ENCODE results near the gene LSG1. TPM values are rescaled to one million over a fixed set of nuclear protein-coding genes. Genes with fewer than 3 reads are reported as not detected.

The LSG1 gene
- total and polyA plus RNA-seq, 2 of the 13 experiments (the other 11 are each of a cell fraction or from before 2014, with no cell fraction given): 21.4 to 32.1 TPM

DNA sequence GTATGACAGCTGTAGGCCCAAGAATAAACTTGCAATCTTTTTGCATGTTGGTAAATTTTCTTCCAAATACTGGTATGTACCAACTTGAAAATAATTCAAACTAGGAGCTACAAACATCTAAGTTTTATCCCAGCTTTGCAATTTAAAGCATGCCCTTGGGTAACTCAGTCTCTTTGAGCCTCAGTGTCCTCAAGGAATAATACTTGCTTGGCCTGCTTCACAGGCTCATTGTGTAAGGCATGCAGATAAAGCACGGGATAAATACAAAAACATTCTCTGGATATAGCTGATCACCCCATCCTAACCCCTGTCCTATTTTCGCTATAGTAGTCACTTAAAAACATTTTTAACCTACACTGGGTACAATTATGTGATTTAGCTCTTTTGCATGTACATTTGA, 29.2 kb downstream of the LSG1 start (continued):
- no peak for TF ChIP-seq MATR3 (CRISPR knock-in tag; IDR thresholded peaks at IDR 0.05)

DNA sequence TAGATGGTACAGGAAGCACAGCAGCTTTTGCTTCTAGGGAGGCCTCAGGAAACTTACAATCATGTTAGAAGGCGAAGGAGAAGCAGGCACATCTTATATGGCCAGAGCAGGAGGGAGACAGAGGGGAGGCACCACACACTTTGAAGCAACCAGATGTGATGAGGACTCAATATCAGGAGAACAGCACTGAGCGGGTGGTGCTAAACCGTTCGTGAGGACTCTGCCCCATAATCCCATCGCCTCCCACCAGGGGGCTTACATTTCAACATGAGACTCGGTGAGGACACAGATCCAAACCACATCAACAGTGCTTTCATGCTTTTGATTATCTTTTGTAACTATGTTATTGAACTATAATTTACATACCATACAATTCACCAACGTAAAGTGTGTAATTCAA, 31.2 kb downstream of the LSG1 start:
- BruUV-seq (replicated peaks): no TSS peak
- ChIA-PET CTCF (ENCODE audit: low intra/inter-chr PET ratio, low total read pairs) (no interaction called here), POLR2A (no interaction called here)
- Histone ChIP-seq H3K9me3 (ENCODE audit: low read length) (no peaks in the 10 kb centered on the region), H3K79me2 (ENCODE audit: insufficient read depth, low read length) (no peaks in the 10 kb centered on the region), H3K36me3 (replicated peaks in 1 of 2; ENCODE audit: control insufficient read depth in 1 of 2, insufficient read depth in 2 of 2, low read length in 2 of 2) (peaks cover 5 to 29% of the 10 kb centered on the region in 2 experiments; a peak in 4 of 5 replicates), H3K4me1 (ENCODE audit: insufficient read depth, low read length) (no peaks in the 10 kb centered on the region), H3K9ac (ENCODE audit: insufficient read depth, low read depth, low read length) (no peak overlapping the region), H4K20me1 (ENCODE audit: insufficient read depth, low read length) (no peaks in the 10 kb centered on the region), H3K4me2 (ENCODE audit: low read depth, low read length) (no peak overlapping the region), H3K27me3 (ENCODE audit: control insufficient read depth in 1 of 2, insufficient read depth in 2 of 2, low read length in 2 of 2) (no peaks in the 10 kb centered on the region; a peak in 1 of 5 replicates), H3K27ac (ENCODE audit: extremely low read length, insufficient read depth, low read length) (no peak overlapping the region), H3K4me3 (replicated peaks in 1 of 3; ENCODE audit: insufficient read depth in 1 of 3, low read depth in 2 of 3, low read length in 3 of 3) (no peak overlapping the region), H2AFZ (ENCODE audit: low read length) (no peak overlapping the region)
- intact Hi-C loops (cut with micrococcal nuclease; ENCODE audit: unreplicated experiment) (no loop called here), in situ Hi-C loops (cut with HindIII; ENCODE audit: extremely low pct_ligation_motif_present, low pct_unique_long_range_greater_than_20kb) (no loop called here)
- FAIRE-seq: peak; percentile 64
- ATAC-seq: peak; percentile 90
- 76% methylated on average over 7 of the region's 7 CpGs for WGBS (ENCODE audit: low lambda C conversion rate)
- peak; percentile 46 for DNase-seq (ENCODE audit: low spot score)
- TF ChIP-seq, protein P1, sequence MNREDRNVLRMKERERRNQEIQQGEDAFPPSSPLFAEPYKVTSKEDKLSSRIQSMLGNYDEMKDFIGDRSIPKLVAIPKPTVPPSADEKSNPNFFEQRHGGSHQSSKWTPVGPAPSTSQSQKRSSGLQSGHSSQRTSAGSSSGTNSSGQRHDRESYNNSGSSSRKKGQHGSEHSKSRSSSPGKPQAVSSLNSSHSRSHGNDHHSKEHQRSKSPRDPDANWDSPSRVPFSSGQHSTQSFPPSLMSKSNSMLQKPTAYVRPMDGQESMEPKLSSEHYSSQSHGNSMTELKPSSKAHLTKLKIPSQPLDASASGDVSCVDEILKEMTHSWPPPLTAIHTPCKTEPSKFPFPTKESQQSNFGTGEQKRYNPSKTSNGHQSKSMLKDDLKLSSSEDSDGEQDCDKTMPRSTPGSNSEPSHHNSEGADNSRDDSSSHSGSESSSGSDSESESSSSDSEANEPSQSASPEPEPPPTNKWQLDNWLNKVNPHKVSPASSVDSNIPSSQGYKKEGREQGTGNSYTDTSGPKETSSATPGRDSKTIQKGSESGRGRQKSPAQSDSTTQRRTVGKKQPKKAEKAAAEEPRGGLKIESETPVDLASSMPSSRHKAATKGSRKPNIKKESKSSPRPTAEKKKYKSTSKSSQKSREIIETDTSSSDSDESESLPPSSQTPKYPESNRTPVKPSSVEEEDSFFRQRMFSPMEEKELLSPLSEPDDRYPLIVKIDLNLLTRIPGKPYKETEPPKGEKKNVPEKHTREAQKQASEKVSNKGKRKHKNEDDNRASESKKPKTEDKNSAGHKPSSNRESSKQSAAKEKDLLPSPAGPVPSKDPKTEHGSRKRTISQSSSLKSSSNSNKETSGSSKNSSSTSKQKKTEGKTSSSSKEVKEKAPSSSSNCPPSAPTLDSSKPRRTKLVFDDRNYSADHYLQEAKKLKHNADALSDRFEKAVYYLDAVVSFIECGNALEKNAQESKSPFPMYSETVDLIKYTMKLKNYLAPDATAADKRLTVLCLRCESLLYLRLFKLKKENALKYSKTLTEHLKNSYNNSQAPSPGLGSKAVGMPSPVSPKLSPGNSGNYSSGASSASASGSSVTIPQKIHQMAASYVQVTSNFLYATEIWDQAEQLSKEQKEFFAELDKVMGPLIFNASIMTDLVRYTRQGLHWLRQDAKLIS (CRISPR knock-in tag; IDR thresholded peaks at IDR 0.05): no peak
- TF ChIP-seq, protein P2, sequence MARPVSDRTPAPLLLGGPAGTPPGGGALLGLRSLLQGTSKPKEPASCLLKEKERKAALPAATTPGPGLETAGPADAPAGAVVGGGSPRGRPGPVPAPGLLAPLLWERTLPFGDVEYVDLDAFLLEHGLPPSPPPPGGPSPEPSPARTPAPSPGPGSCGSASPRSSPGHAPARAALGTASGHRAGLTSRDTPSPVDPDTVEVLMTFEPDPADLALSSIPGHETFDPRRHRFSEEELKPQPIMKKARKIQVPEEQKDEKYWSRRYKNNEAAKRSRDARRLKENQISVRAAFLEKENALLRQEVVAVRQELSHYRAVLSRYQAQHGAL (CRISPR knock-in tag; IDR thresholded peaks at IDR 0.05; ENCODE audit: not compliant biosample characterization): no peak
- TF ChIP-seq, protein P3, sequence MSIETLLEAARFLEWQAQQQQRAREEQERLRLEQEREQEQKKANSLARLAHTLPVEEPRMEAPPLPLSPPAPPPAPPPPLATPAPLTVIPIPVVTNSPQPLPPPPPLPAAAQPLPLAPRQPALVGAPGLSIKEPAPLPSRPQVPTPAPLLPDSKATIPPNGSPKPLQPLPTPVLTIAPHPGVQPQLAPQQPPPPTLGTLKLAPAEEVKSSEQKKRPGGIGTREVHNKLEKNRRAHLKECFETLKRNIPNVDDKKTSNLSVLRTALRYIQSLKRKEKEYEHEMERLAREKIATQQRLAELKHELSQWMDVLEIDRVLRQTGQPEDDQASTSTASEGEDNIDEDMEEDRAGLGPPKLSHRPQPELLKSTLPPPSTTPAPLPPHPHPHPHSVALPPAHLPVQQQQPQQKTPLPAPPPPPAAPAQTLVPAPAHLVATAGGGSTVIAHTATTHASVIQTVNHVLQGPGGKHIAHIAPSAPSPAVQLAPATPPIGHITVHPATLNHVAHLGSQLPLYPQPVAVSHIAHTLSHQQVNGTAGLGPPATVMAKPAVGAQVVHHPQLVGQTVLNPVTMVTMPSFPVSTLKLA (IDR thresholded peaks at IDR 0.05): no peak
- TF ChIP-seq, protein P4, sequence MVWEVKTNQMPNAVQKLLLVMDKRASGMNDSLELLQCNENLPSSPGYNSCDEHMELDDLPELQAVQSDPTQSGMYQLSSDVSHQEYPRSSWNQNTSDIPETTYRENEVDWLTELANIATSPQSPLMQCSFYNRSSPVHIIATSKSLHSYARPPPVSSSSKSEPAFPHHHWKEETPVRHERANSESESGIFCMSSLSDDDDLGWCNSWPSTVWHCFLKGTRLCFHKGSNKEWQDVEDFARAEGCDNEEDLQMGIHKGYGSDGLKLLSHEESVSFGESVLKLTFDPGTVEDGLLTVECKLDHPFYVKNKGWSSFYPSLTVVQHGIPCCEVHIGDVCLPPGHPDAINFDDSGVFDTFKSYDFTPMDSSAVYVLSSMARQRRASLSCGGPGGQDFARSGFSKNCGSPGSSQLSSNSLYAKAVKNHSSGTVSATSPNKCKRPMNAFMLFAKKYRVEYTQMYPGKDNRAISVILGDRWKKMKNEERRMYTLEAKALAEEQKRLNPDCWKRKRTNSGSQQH (CRISPR knock-in tag; IDR thresholded peaks at IDR 0.05; ENCODE audit: low read depth): no peak

Data from HepG2 (cell line).